ENCODE measurements around the gene NOTO.

NOTO gene

DNA sequence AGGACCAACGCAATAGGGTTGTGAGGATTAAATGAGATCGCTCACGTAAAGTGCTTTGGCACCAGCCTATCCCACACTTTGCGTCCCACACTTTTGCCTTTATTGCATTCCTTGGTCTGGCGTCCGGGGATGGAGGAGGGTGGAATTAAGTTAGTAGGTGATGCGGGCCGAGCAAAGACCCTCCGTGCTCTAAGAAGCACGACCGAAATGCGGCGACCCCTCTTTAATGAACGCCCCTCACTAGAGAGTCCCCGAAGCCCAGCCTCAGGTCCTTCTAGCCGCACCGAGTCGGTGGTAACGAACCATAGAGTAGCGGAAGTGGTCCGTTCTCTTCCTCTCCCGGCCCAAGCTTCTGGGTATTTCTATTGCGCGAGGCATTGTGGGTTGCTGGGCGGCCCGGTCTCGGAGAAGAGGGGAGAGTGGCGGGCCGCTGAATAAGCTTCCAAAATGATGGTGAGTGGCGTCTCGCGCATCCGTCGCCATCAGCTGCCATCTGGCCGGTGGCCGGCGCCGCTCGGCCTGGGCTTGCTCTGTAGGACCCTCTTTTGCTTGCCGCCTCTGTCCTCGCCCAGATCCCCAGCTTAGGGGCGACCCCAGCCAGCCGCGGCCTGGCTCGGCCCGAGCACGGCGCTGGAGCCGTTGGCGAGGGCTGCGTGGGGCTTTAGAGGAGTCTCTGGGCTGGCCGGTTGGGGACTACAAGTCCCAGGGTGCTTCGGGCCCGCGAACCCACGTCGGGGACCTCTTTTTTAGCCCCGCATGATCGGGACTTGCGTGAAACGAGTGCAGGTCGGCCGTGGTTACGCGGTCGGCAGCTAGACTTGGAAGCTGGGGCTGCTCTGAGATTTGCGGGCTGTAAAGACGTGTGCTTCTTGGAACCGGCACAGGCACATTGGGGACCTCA lies 31.8 kb downstream of the NOTO start, which contains the start of gene CCT7:
CCT7 (plus strand) TSS at position 377 of the 901 bp plus-strand sequence; CDS start at position 448, 71 bp downstream.
- peak; percentile 92 for DNase-seq (ENCODE audit: low read depth)

DNA sequence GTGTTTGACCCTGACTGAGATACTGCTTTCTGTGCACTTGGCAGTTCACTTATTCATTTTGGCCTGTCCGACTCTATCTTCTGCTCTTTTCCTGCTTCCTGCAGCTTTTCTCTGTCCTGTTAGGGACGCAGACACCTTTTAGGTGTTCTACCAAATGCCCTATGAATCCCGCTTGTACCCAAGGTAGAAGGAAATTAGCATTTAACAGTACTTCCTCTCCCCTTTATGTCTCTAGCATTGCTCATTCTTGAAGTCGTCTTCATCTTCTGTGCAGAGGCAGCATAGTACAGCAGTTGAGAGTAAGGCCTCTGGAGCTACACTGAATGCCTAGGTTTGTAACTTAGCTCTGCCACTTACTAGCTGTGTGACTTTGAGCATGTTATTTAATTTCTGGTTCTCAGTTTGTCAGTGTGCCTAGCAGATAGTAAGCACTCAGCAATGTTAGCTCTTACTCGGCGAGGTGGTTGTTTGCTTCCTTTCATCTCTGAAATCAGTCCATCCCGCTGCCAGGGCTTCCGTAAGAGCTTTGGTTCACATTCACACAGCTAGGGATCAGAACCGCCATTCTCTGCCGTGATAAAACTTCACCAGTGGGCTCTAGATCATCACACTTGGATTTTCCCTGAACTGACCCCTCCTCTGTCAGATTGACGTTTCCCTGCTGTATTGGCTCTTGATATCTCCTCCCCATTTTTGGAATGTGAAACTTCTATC lies 33.1 kb downstream of the NOTO start:
- no peak for DNase-seq (ENCODE audit: low read depth)

DNA sequence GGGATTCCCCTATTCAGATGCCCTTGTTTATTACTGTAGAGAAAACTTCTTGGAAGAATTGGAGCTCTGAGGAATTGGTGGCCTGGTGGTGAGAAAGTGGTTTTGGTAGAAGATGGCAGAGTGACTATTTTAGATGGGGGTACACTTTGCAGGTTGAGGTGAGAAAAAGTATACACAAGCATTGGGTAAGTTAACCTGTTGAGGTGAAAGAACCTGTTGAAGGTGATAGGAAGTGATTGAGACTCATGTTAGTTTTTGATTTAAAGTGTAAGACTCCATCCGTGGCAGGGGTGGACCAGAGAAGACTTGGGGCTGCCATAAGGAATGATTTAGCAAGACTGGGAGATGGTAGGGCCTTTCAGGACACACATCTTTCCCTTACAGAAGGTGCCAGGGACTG lies 34.8 kb downstream of the NOTO start:
- DNase-seq (ENCODE audit: low read depth): no peak

DNA sequence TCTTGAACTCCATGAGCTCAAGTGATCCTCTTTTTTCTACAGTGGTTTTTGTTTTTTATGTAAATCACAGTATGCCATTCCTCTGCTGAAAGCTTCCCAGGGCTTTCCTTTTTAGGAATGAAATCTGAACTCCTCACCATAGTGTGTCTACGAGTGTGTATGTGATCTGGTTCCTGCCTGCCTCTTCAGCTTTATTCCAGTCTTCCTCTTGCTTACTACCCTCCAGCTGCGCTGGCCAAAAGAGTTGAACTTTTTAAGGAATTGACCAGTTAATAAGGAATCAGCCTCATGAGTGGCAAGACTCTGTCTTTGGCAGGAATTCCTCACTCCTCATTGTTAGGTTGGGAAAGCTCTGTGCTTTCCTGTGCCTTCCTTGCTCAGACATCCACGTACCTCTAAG lies 35.8 kb downstream of the NOTO start:
- no peak for DNase-seq (ENCODE audit: low read depth)

DNA sequence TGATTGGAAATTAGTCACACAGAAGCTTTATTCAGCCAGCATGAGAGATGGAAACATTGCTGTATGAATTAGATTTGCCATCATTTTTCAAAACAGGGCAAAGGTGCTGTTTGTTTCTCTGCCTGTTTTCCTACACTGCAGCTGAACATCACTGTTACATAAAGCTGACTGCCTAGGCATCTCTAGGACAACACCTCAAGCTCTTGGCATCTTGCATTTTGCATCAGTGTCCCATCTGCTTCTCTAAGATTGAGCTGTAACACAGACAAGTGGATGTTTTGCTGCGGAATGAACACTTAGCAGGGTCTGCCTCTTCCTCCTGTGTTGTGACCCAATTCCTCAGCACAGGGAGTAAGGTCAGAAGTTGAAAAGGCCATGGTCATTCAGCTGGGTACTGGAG lies 36.6 kb downstream of the NOTO start:
- no peak for DNase-seq (ENCODE audit: low read depth)

DNA sequence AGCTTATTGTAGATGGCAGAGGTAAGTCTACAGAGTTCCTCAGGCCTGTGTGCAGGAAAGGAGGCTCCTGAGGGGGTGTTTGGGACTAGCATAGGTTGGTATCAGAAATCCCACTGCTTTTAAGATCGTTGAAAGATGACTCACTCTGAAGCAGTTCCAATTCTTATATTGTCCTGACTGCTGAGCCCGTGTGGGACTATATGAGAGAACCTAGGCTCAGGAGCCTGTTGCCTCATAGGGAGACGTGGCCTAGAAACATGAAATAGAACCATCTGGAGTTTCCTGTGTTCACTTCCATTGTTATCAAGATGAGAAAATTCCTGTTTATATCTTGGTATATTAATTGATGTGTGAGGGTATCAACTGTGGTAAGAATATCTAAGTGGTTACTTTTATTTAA lies 37.4 kb downstream of the NOTO start:
- peak; percentile 90 for DNase-seq (ENCODE audit: low read depth)

DNA sequence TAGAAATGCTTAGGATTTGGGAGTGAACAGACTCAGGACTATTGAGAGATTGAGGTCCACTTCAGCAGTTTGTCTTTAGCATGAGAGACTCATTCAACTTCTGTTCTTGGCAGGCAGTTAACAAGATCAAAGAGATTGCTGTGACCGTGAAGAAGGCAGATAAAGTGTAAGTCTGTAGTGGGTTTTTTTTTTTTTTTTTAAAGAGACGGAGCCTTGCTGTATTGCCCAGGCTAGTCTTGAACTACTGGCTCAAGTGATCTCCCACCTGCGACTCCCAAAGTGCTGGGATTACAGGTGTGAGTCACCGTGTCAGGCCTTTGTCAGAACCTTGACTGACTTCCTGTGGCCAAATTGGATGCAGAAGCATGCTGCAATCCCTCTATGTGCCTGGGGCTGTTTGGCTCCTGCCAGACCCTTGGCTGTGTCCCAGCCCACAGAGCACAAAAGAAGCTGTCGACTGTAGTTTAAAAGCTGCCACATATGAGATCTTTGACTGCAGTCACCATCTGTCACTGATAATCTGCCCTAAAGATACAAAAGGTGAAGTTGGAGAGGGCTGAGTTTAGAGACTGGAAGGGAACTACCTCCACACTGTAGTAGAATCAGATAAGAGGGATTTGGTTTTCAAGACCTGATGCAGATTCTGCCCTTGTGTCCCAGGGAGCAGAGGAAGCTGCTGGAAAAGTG lies 41.7 kb downstream of the NOTO start:
- DNase-seq (ENCODE audit: low read depth): peak; percentile 76

DNA sequence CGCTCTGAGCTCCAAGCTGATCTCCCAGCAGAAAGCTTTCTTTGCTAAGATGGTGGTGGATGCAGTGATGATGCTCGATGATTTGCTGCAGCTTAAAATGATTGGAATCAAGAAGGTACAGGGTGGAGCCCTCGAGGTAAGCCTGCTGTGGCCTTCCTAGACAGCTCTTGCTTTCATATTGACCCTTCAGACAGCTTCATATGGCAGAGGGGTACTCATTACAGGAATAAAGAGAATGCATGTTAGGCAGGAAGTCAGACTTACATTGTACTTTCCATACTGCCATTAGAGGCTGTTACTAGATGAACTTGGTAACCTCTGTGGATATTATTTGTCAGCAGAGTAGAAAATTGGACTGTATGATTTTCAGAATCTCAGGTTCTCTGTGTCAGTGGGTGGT lies 42.2 kb downstream of the NOTO start:
- no peak for DNase-seq (ENCODE audit: low read depth)

DNA sequence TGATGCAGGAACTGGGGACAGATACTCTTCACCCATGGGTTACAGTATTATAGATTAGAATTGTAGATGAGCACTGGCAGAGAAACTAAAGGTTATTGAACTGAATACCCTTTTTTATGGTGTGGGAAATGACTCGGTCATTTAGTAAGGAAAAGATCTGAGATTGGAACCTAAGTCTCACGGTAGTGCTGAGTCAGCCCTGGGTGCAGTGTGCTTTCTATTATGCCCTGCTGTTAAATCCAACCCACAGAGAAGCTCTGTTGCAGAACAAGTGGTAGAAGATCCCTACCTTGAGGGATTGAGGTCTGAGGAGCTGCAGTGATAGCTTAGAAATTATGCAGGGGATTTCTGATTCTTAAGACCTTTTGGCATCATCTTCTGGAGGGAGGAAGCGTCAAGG lies 44.5 kb downstream of the NOTO start:
- no peak for DNase-seq (ENCODE audit: low read depth)

DNA sequence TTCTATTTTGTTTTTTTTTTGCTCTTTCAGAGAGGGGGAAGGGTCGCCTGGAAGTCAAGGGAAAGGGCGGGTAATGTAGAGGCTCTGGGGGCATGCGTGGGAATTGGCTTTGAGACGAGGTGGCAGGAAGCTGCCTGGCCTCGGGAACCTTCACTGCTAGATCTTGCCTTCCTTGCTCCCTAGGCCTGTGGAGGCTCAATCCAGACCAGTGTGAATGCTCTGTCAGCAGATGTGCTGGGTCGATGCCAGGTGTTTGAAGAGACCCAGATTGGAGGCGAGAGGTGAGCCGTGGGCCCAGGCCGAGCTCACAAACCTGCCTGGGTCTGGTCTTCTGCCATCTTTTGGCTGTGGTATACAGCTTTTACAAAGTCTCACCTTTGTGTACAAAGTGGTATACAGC lies 47.3 kb downstream of the NOTO start:
- DNase-seq (ENCODE audit: low read depth): no peak

DNA sequence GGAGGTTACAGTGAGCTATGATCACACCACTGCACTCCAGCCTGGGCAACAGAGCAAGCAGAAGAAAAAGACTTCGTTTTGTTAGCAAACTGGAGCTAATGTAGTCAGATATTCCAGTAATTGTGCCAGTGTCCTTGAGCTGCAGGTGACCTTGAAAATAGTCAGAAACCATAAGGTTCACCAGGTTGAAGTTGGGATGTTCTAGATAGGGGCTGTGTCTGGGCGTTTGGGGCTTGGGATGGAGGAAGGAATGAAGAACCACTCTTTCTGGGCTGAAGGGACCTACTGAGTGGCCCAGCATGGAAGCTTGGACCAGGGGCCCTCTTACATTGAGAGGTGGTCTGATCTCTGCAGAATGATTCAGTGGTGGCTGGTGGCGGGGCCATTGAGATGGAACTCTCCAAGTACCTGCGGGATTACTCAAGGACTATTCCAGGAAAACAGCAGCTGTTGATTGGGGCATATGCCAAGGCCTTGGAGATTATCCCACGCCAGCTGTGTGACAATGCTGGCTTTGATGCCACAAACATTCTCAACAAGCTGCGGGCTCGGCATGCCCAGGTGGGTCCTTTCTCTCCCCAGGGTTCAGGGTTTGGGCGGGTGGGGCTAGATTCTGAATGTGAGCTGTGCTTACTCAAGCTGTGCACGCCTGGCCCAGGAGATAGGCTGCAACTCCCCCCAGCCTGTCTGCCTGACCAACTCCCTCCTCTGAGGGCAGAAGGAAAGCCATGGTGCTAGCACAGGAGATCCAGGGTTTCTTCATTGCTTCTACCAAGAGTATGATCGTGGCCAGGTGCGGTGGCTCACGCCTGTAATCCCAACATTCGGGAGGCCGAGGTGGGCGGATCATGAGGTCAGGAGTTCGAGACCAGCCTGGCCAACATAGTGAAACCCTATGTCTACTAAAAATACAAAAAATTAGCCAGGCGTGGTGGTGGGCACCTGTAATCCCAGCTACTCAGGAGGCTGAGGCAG lies 48.8 kb downstream of the NOTO start:
- no peak for DNase-seq (ENCODE audit: low read depth)

DNA sequence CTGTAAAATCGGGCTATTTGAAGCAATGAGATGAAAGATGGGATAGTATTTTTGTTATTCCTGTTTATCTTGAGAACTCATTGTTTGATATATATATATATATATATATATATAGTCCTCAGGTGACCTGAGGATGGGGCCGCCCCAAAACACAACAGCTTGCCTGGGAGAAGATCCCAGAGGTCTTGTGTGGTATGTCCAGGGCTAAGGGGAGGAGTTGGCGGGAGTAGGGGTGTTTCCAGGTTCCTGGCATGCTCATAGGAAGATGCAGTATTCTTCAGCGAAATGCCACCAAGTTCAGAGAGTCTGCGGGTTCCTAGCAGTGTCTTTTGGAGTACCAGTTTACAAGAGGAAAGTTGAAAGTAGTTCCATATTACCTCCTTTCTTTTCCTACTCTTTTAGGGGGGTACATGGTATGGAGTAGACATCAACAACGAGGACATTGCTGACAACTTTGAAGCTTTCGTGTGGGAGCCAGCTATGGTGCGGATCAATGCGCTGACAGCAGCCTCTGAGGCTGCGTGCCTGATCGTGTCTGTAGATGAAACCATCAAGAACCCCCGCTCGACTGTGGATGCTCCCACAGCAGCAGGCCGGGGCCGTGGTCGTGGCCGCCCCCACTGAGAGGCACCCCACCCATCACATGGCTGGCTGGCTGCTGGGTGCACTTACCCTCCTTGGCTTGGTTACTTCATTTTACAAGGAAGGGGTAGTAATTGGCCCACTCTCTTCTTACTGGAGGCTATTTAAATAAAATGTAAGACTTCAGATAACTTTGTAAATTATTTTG lies 50.1 kb downstream of the NOTO start:
- DNase-seq (ENCODE audit: low read depth): no peak

DNA sequence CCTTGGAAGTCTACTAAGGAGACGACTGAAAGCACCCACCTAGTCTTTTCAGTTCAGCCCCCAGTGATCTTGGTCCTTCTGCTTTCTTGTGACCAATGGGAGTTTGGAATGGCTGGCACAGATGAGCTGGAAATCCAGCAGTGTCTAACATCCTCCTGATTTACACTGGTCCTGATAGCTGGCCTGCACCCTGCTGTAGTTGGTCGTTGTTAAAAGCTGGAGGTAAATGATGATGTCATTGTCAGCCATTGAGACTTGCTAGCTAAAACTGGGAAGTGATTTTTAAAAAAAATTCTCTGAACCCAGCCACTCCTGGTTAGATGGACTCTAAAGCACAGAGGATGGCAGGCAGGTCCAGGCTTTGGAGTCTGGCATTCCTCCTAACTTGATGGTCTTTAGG lies 51.0 kb downstream of the NOTO start:
- DNase-seq (ENCODE audit: low read depth): no peak

DNA sequence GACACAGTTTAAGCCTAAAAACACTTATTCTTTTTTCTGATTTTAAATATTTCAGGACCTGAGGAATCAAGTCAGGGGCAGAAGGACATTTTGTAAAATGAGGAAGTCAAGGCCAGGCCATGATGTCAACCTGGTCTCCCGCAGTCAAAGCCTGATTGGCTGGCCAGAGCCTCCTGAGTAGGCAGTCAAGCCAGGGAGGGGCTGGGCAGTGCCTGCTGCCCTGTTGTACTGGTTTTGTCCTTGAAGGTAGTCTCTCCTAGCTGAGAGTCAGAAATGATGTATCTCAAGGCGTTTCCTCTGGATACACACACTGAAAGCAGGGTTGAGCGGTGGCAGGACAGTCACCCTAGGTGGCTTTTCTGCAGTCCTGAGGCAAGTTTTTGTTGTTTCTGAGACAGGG lies 51.5 kb downstream of the NOTO start:
- DNase-seq (ENCODE audit: low read depth): no peak

DNA sequence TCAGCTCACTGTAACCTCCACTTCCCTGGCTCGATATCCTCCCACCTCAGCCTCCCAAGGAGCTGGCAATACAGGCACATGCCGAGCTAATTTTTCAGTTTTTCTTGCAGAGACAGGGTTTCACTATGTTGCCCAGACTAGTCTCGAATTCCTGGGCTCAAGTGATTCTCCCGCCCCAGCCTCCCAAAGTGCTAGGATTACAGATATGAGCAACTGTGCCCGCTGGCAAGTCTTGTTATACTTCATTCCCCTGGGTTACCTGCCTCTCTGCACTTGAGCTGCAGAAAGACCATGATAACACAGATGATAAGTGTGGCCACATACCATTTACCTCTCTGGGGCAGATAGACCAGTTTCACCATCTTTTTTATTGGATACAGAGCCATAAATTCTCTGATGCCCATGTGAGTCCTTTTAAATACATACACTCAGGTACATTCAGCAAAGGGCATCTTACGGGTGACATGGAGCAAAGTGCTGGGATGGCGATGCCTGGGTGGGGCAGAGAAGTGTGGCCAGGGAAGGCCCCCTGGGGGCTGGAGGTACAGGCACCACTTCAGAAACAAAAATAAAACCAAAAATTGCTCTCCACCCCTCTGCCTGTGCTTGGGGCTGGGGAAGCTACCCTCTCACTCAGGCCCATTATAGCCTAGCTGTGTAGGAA lies 52.1 kb downstream of the NOTO start:
- DNase-seq (ENCODE audit: low read depth): no peak

DNA sequence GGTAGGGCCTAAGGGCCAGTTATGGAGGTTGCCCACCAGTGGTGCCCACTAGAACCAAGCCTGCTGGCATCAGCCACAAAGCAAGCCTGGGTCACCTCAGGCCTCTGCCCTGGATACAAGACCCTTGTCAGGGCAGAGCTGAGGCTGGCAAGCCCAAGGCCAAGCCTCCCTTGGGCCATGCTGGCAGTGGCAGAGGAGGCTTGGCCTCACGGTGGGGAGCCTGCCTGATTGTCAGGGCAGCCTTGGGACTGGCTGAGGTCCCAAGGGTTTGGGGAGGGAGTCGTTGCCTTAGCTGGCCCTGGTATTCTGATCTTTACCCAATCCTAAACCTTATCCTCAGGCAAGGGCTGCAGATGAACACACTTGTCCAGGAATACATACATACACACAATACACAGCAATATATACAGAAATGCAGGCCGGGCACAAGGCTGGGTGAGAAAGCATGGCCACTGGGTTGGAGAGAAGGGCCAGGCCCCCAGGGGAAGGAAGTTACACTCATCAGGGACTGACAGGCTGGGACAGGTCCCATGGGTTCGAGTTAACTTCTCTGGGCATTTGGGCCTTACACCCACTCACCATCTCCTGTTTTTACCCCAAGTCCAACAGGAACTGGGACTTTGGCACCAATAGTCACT lies 52.8 kb downstream of the NOTO start:
- no peak for DNase-seq (ENCODE audit: low read depth)

DNA sequence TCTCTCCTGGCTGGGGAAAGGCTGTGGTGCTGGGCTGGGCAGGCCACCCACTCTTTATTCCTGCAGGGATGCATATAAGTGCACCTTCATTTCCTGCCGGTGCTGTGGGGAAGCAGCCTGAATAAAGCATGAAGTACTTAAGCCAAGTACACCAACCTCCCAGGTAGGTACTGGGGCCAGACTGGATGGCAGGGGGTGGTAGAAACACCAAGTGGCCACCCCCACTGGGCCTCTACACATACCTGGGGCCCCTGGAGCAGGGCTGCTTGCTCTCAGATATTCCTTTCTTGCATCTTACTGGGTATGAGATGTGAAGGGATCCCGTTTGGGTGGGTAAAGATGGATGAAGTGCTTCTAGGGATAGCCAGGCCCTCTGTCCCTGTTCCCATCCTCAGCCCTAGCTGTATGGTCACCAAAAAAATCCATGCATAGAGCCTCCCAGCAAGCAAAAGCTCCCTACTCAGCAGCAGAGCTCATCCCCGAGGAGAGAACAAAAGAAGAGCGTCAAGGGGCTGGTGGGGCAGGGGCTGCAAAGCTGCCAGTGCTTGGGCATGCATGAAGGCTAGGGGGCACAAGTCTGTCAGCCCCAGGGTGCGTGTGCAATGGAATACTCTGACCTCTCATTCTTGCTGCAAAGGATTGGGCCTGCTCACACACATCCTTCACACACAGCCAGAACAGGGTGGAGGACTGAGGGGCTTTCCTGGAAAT lies 53.7 kb downstream of the NOTO start:
- no peak for DNase-seq (ENCODE audit: low read depth)

DNA sequence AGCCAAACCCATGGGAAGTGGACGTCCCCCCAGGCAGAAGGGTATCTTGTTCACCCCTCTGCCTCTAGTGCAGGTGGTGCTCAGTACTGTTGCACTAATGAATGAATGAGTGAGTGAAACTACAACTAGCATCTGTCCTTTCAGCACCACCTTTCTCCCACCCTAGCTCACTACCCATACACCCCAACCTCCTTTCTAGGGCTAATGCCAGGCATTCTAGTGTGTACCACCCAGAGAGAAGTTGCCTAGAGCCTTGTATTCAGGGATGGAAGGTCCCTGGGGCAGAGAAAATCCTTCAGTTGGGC lies 54.2 kb downstream of the NOTO start:
- DNase-seq (ENCODE audit: low read depth): no peak

DNA sequence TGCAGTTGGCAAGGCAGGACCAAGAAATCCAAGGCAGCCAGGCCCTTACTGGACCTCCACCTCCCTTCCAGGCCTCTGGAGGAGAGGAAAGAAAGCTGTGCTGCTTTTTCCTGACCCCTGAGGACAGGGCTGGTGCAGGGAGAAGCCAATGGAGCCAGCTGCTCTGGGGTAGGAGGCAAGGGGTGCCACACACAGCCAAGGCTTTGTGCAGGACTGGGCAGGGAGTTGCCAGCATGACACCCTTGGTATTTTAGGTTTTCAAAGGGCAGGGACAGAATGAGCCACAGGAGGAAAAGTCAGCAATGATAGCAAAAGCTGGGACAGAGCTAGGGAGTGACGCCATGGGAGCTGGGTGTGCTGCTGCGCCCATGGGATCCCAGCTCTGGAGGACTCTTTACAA lies 54.6 kb downstream of the NOTO start:
- no peak for DNase-seq (ENCODE audit: low read depth)
